SU-DHL-6 (cell line): ENCODE results near the gene RABGGTA.

Experiments used
- H2AFZ ChIP-seq: fragments of 200-600 bp; sonication (generic); 2 replicates; pipeline ENCODE4 v1.6.1; 2014; ENCODE audit warnings: low read depth, mild to moderate bottlenecking, moderate library complexity, mixed read lengths, antibody characterized with exemption, low read length; ENCODE audit not compliant: severe bottlenecking
- H3F3A ChIP-seq: fragments of 200-600 bp; shearing (Covaris generic); 2 replicates; pipeline ENCODE4 v1.6.0; 2016; ENCODE audit warnings: antibody characterized with exemption, mild to moderate bottlenecking; ENCODE audit not compliant: insufficient read depth
- H3K27ac ChIP-seq: fragments of 200-600 bp; sonication (generic); 2 replicates; pipeline ENCODE4 v1.5.1; 2016; ENCODE audit warnings: low read depth, mild to moderate bottlenecking, low read length, moderate library complexity, mixed read lengths
- H3K27me3 ChIP-seq: fragments of 200-600 bp; sonication (generic), shearing (Covaris generic); 2 replicates; pipeline ENCODE4 v1.6.0; 2014; ENCODE audit warnings: mild to moderate bottlenecking, low read length
- H3K36me3 ChIP-seq: fragments of 200-600 bp; sonication (generic); 2 replicates; pipeline ENCODE4 v1.6.1; 2014; ENCODE audit warnings: mild to moderate bottlenecking, low read length, mixed read lengths
- H3K4me2 ChIP-seq: fragments of 300-600, 200-600 bp; shearing (Covaris generic), sonication (generic); 2 replicates; pipeline ENCODE4 v1.6.0; 2014; ENCODE audit warnings: low read length, low read depth, mild to moderate bottlenecking; ENCODE audit not compliant: poor library complexity, severe bottlenecking
- H3K4me3 ChIP-seq: fragments of 200-600 bp; sonication (generic); 2 replicates; pipeline ENCODE4 v1.5.1; 2014; ENCODE audit warnings: antibody characterized with exemption, low read length, mild to moderate bottlenecking, mixed read lengths; ENCODE audit not compliant: insufficient read depth, poor library complexity, severe bottlenecking
- H3K79me2 ChIP-seq: fragments of 200-600 bp; sonication (generic); 2 replicates; pipeline ENCODE4 v1.6.1; 2014; ENCODE audit warnings: mild to moderate bottlenecking, low read length, moderate library complexity; ENCODE audit not compliant: insufficient read depth
- H3K9ac ChIP-seq: fragments of 200-600 bp; sonication (generic); 2 replicates; pipeline ENCODE4 v1.7.0; 2014; ENCODE audit warnings: mild to moderate bottlenecking, low read length
- H3K9me2 ChIP-seq: fragments of 200-600 bp; sonication (generic); replicated peaks from 2 replicates; pipeline ENCODE4 v1.6.1; 2014; ENCODE audit warnings: low read length; ENCODE audit not compliant: insufficient read depth
- H3K9me3 ChIP-seq: fragments of 200-600 bp; sonication (generic); 2 replicates; pipeline ENCODE4 v1.6.1; 2014; ENCODE audit warnings: low read length, mixed read lengths; ENCODE audit not compliant: insufficient read depth
- H4K20me1 ChIP-seq: fragments of 200-600 bp; sonication (generic); 2 replicates; pipeline ENCODE4 v1.6.1; 2014; ENCODE audit warnings: low read depth, mild to moderate bottlenecking, antibody characterized with exemption, low read length, moderate library complexity, mixed read lengths
- EZH2phosphoT487 ChIP-seq: fragments of 200-600 bp; sonication (generic), shearing (Covaris generic); conservative IDR thresholded peaks from 2 replicates; pipeline ENCODE4 v1.6.1; 2018; ENCODE audit warnings: mild to moderate bottlenecking, antibody characterized with exemption, low read length, moderate library complexity, mixed read lengths
- TF ChIP-seq, protein P1 (sequence below): fragments of 200-600 bp; sonication (generic); IDR thresholded peaks from one replicate; pipeline ENCODE4 v1.5.1; 2017; ENCODE audit warnings: antibody characterized with exemption, mild to moderate bottlenecking, low read length, moderate library complexity; ENCODE audit not compliant: insufficient read depth, poor library complexity, severe bottlenecking

The RABGGTA gene, protein sequence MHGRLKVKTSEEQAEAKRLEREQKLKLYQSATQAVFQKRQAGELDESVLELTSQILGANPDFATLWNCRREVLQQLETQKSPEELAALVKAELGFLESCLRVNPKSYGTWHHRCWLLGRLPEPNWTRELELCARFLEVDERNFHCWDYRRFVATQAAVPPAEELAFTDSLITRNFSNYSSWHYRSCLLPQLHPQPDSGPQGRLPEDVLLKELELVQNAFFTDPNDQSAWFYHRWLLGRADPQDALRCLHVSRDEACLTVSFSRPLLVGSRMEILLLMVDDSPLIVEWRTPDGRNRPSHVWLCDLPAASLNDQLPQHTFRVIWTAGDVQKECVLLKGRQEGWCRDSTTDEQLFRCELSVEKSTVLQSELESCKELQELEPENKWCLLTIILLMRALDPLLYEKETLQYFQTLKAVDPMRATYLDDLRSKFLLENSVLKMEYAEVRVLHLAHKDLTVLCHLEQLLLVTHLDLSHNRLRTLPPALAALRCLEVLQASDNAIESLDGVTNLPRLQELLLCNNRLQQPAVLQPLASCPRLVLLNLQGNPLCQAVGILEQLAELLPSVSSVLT

DNA sequence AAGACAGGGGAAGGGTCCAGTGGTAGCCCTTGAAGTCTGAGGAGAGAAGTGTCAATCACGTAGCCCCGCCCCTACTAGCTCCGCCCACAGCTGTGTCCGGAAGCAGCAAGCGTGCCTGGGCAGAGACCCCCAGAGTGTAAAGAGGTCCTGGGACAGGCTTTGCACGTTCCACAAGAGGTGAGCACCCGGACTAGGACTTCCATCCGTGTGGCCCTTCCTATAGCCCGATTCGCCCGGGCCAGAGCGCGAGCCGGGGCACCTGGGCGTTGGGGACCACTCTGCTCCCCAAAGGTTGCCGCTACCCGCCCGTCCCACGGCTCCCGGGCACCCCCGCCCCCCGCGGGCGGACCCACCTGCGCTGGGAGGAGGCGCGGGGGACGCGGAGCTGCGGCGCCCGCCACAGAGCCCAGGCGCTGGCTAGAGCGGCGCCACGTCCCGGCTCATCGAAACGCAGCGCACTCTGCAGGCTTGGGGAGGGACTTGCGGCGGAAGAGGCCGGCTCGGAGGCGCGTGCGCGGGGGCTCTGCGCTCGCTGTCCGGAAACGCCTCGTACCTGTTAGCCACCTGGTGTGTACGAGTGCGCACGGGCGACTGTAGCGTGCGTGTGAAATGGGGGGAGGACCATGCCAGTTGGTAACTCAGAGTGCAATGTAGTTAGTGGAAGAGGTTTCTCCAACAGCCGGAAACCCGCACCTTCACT lies at the start of gene RABGGTA:
Gene RABGGTA, minus strand, starts transcription at position 464 of the 700 bp plus-strand sequence. CDS start 482 bp downstream, outside the sequence.
- Histone ChIP-seq H3K4me3 (peak within 1 kb of the TSS; percentile 70), H3K9ac (peak within 1 kb of the TSS; percentile 77), H3K27ac (peak within 1 kb of the TSS; percentile 81), H3K27me3 (no peaks in the 10 kb centered on the region), H4K20me1 (no peaks in the 10 kb centered on the region), H2AFZ (peak within 1 kb of the TSS; percentile 60), H3F3A (peaks cover 11% of the 10 kb centered on the region), H3K36me3 (no peaks in the 10 kb centered on the region), H3K4me2 (peak within 1 kb of the TSS; percentile 66), H3K9me2 (no peaks in the 10 kb centered on the region), H3K9me3 (no peaks in the 10 kb centered on the region), H3K79me2 (0 out of 2 replicates have a peak, but pooled peaks cover 2% of the 10 kb centered on the region)
- TF ChIP-seq EZH2phosphoT487: no peak
- TF ChIP-seq, protein P1, sequence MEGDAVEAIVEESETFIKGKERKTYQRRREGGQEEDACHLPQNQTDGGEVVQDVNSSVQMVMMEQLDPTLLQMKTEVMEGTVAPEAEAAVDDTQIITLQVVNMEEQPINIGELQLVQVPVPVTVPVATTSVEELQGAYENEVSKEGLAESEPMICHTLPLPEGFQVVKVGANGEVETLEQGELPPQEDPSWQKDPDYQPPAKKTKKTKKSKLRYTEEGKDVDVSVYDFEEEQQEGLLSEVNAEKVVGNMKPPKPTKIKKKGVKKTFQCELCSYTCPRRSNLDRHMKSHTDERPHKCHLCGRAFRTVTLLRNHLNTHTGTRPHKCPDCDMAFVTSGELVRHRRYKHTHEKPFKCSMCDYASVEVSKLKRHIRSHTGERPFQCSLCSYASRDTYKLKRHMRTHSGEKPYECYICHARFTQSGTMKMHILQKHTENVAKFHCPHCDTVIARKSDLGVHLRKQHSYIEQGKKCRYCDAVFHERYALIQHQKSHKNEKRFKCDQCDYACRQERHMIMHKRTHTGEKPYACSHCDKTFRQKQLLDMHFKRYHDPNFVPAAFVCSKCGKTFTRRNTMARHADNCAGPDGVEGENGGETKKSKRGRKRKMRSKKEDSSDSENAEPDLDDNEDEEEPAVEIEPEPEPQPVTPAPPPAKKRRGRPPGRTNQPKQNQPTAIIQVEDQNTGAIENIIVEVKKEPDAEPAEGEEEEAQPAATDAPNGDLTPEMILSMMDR: peak; percentile 62

DNA sequence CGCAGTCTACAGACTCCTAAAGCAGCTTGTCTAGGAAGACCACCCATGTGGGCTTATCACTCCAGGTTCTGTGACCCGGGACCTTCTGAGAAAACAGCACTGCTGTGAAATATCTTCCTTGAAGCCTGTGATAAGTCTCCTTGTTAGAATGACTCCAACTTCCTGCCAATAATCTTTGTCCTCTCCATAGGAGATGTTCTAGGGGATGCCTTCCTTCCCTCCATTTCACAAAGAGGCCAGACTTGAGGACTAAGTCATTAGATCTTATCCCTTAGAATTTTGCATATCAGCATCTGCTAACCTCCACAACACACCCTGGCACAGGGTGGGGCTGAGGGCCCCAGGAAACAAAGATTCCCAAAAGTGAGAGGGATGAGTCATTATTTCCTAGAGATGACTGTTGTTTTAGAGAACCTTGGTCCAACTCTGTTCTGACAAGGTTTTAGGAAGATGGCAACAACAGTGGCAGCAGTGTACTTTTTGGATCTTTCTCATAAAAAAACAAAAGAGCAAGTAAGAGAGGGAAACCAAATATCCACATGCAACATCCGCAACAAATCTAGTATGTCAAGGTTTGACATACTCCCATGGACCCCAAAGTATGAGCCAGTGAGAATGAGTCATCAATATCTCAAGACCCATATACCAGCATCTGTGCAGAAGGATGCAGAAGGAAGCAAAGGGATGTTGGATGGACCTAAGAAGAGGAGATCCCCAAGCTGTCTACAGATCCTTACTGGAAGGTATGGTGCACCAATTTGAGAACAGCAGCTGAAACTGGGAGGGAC lies 45.9 kb upstream of the RABGGTA start:
- H2AFZ ChIP-seq: no peak overlapping the region
- no peaks in the 10 kb centered on the region for H4K20me1 ChIP-seq
- H3K9ac ChIP-seq: no peak overlapping the region
- no peaks in the 10 kb centered on the region for H3F3A ChIP-seq
- TF ChIP-seq, protein P1: no peak
- no peak for TF ChIP-seq EZH2phosphoT487
- no peak overlapping the region for H3K4me3 ChIP-seq
- H3K27ac ChIP-seq: no peak overlapping the region
- H3K4me2 ChIP-seq: no peak overlapping the region
- H3K27me3 ChIP-seq: no peaks in the 10 kb centered on the region
- no peaks in the 10 kb centered on the region for H3K36me3 ChIP-seq
- H3K9me3 ChIP-seq: no peaks in the 10 kb centered on the region
- no peaks in the 10 kb centered on the region for H3K9me2 ChIP-seq
- H3K79me2 ChIP-seq: no peaks in the 10 kb centered on the region

DNA sequence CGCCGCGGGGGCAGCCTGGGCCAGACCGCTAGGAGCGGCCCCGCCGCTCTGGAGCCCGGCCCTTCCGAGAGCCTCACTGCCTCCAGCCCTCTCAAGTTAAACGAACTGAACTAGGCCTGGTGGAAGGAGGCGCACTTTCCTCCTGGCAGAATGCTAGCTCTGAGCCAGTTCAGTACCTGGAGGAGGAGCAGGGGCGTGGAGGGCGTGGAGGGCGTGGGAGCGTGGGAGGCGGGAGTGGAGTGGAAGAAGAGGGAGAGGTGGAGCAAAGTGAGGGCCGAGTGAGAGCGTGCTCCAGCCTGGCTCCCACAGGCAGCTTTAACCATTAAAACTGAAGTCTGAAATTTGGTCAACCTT lies 45.2 kb upstream of the RABGGTA start:
- Histone ChIP-seq H3K4me2 (no peak overlapping the region), H2AFZ (no peak overlapping the region), H3K79me2 (no peaks in the 10 kb centered on the region), H4K20me1 (no peaks in the 10 kb centered on the region), H3K36me3 (no peaks in the 10 kb centered on the region), H3K9ac (no peak overlapping the region), H3K27ac (no peak overlapping the region), H3K27me3 (no peaks in the 10 kb centered on the region), H3K9me3 (no peaks in the 10 kb centered on the region), H3F3A (no peaks in the 10 kb centered on the region), H3K4me3 (no peak overlapping the region), H3K9me2 (no peaks in the 10 kb centered on the region)
- TF ChIP-seq, protein P1: no peak
- no peak for TF ChIP-seq EZH2phosphoT487
